Myocyte (in vitro differentiated cells): ENCODE data around the gene KBTBD13. TPM values are rescaled to one million over a fixed set of nuclear protein-coding genes. Genes with fewer than 3 reads are reported as not detected.

Source experiments
- DNase-seq: peaks from one replicate; pipeline ENCODE4 v3.0.0-alpha.2; 2012; ENCODE audit warnings: low read depth
- total RNA-seq: library from RNA; depleted of rRNA; stranded (reverse); fragments of >200 nt; gene quantifications from 2 replicates; pipeline ENCODE4 v1.2.3, GENCODE V29; 2014

KBTBD13 gene
- total RNA-seq, 1 donor from 2014 or later = 0.13 TPM

DNA sequence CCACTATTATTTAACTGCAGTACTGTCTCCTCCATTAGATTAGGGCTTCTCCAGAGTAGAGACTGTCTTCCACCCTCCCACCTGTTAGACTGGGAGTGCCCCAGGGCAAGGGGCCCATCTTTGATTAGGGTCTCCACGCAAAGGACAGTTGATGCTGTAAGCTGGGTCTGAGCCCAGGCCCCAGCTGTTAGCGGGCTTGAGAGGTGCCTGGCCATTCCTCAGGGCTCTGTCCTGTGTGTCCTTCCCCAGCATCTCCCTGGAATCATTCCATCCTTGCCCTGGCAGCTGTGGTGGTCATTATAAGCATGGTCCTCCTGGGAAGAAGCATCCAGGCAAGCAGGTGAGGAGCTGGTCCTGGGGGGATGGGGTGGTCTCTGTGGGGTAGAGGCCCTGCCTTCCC, 25.3 kb upstream of the KBTBD13 start:
- DNase-seq = peak; percentile 26

DNA sequence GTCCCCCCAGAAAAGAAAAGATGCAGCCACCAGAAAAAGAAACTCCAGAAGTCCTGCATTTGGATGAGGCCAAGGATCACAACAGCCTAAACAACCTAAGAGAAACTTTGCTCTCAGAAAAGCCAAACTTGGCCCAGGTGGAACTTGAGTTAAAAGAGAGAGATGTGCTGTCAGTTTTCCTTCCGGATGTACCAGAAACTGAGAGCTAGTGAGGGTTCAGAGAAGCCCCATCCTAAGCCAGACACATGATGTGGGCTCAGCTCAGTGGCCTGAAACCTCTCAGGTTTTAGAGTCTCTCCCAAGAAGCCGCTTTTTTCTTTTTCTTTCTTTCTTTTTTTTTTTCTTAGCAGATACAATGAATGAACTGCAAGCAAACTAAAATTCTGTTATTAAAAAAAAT, 23.6 kb upstream of the KBTBD13 start:
- DNase-seq = no peak

DNA sequence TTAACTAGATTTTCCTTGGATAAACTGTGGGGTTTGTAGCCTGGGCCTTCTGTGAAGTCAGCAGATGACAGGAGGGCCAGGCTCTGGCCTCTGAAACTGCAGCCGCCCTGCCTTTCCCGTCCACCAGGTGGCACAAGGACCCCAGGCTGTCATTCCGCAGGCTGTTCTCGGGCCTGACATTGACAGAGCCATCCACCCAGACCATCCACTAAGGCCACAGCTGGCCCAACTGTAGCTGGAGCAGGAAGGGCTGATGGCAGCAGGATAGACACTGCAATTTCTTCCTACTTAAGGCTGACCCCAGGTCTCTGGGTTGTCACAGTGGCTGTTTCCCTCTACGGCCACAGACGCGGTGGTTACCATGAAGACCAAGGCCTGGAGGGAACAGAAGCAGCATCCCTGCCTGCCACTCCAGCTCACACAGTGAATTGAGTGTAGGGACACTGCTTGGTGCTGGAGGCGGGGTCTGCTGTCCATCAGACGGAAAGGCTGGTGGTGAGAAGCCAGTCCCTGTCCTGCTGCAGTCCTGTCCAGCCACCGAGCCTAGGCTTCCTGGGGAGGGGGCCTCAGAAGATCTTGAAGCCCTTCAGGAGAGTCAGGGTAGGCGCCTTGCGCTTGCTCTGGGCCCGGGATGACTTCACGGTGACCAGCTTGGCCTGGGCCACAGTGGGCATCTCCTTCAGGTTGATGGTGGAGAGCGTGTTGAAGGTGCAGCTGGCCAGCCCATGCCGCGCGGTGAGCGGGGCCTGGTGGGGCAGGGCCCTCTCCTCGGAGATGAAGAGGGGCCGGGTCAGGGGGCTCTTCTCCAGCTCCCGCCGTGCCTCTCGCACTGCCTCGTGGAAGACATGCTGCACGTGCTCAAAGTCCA, 22.0 kb upstream of the KBTBD13 start:
- DNase-seq = peak; percentile 82

DNA sequence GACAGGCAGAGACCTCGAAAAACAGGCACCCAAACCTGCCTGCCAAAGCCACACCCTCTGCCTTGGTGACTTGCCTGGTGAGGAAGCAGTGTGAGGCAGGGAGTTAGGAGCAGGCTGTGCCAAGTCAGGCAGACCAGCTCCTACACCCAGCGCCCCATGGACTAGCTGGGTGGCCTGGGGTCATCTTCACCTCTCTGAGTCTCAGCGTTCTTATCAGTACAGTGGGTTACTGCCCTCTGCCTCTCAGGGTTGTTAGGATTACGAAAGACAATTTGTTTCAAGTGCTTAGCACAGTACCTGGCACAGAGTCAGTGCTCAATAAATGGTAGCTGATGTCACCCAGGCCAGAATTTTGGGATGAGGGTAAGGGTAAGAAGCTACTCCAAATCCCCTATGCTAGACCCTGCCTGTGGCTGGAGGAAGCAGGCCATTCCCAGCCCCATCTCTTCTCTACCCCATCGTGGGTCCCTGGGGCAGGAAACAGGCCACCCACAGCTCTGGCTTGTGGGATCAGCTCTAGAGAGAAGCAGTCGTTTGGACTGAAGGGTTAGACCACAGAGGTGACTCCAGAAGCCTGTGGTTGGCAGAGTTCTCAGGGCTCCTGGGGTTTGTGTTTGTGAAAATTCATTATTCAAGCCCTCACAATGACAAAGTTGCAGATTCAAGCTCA, 21.2 kb upstream of the KBTBD13 start:
- DNase-seq = peak; percentile 52

DNA sequence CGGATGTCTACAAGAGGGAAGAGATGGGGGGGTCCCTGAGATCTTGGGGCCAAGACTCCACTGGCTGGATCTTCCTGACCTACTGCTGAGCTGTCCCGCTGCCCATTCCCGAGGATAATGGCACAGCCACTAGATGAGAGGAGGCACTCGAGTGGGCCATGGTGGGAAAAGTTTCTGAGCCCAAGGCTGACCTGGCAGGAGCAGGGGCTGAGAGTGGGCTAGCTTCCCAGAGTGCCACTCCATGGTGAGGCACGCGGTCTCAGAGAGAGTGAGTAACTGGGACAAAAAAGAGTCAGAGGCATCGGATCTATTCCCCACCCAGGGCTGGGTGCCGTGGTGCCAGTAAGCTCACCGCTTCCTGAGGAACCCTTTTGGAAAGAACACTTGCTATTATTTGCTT, 20.4 kb upstream of the KBTBD13 start:
- DNase-seq = no peak

DNA sequence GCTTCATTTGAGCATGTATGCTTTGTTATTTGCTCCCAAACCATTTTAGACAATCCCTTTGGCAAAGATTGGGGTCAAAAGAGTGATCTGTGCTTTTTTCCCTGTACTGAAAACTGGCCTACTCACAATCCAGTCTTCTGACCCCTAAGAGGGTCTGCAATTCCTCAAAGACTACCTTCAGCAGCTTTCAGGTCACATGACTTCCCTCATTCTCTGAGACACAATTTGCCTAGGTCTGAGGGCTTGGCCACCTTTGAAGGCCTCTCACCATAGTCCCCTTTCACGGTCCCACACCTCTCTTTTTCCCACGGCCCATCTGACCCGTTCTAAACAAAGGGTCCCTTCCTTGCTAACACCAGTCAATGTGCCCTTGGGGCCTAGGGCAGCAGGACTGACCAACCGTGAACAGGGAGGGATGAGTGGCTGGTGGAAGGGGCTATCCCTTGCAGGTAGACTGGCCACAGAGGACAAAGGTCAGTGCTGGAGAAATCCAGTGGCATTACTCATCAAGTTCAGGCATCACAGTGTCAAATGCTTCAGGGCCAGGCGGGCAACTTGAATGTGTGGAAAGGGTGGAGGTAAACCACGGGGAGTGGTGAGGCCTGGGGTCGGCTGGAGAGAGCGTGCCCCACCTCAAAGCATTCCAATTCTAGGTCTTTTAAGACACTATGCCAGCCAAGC, 19.5 kb upstream of the KBTBD13 start:
- DNase-seq = peak; percentile 59

DNA sequence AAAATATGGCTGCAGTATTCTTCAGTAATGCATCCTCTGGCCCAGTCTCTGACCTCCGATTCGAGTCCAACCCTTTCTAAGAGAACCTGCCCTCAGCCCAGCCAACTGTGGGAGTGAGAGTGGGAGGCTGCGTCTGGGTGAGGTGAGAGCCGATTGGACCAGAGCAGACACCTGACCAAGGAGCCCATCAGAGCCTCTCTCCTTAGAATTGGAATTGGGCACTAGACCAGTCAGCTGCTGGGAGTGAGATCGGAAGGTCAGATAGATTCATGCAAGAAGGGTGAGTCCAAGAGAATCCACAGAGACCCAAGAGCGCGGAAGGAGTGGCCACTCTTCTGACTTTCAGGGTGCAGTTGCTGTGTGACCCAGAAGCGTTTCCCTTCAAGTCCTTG, 19.0 kb upstream of the KBTBD13 start:
- DNase-seq = no peak

DNA sequence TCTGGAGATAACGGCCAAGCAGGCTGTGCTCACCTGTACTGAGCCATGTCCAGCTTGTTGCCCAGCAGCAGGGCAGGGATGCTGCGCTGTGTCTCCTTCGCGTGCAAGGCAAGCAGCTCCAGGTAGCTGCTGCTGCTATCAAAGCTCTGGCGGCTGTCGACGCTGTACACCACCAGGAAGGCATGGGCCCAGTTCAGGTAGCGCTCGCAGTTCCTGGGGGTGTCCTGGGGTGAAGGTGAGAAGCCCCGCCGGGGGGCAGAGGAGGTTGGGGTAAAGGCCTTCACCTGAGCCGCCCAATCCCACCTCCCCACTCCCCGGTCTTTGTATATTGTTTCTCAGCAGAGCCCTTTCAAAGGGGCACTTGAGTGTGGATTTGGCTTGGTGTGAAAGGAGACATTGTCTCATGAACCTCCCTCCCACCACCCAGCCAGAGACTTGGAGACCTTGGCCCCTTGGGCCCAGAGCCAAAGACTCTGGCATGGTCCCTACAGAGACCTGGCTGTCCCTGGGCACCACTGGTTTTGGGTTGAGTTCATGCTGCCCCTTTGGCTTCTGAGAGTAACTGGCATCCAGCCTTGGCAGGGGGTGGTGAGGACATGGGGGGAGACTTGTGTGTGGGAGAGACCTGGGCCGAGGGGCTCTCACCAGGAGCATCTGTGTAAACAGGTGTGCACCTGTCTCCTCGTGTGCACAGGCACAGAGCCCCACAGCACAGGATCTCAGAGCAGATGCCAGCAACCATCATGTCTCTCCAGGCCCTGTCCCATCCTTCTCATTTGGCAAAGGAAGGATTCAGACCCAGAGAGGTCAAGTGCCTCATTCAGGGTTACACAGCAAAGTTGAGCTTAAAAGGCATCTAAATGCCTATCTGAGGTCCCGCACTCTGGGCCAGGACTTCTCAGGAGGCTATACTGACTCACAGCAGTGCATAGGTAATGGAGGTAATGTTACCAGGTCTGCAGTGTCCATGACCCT, 17.9 kb upstream of the KBTBD13 start:
- DNase-seq = no peak

DNA sequence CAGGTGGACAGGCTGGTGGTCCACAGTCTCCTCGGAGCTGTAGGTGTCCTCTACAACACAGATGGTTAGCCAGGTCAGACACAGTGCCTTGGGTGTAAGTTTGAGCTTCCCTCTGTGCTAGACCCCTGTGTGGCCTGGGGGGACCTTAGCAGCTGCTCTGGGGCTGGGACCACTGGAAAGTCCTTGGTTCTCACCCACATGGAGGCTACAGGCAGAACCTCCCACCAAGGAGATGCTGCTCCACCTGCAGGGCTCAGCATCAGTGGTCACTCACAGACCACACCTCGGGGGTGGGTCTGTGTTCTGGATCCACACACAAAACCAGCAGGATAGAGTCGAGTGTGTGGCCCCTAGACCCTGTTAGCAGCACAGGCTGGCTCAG, 17.2 kb upstream of the KBTBD13 start:
- no peak for DNase-seq

DNA sequence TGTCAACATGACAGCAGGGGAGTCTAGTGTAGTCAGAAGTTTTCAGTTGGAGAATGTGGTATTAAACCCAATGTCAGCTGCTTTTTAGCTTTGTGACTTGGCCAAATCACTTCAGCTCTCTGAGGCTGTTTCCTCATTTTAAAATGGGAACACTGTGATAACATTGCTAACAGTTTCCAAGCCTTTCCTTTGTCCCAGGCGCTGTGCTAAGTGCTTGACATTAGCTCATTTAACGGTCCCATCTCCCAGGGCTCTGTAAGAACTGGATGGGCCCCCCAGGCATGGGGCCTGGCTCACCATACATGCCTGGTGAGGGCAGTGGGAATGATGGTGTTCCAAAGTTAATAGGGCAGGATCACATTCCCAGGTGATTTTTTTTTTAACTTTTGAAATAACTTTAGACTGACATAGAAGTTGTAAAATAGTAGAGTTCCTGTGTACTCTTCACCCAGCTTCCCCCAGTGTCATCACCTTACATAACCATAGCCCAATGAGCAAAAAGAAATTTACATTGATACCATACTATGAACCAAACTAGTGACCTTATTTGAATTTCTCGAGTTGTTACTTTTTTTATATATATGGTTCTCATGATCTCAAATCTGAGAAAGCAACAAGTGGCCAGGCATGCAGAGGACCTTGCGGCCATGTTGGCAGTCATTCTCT, 16.5 kb upstream of the KBTBD13 start:
- DNase-seq = no peak

DNA sequence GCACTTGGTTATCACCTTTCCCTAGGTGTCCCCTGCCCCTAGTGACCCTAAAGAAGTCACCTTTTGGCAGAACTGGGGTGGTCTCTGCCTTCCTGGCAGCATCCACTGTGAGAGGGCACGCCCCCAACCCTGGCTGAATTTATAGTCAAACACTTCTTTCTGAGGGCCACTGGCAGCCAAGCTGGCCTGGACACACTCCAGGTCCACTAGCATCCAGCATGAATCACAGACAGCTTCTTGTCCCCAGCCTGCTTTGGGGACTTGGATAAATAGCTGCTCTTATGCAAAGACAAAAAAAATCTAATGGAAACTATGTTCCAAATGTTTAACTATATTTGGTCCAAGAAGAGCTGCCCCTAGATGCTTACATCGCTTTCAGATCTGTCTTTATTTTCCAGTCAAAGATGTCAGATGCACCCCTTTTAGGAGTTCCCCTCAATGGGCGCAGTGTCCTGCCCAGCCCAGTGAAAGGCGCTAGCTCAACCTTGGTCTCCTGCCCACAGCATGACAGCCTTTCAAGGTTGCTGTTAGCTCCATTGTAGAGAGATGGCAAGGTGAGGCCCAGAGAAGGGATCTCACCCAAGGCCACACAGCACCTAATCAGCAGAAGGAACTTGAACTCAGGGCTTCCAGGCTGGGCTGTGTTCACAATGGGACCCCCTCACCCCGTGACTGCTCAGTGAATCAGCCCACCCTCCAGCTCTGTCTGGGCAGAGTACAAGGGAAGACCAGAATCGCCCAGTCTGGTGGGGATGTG, 15.7 kb upstream of the KBTBD13 start:
- DNase-seq = no peak

DNA sequence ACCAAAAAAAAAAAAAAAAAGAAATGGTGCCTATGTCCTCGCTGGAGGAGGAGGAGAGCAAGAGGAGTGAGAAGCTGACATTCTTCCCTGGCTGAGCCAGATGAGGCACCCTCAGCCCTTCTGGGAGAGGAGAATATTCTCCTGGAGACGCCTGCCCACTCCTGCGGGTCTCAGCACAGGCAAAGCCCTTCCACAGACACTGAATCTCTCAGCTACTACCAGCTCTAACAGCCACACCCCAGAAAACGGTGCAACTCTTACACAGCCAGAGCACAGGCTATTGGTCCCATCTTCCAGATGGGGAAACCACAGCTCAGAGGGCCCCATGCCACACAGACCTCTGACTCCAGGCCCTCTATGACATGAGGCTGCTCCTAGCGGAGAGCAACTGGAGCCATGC, 14.5 kb upstream of the KBTBD13 start:
- no peak for DNase-seq

DNA sequence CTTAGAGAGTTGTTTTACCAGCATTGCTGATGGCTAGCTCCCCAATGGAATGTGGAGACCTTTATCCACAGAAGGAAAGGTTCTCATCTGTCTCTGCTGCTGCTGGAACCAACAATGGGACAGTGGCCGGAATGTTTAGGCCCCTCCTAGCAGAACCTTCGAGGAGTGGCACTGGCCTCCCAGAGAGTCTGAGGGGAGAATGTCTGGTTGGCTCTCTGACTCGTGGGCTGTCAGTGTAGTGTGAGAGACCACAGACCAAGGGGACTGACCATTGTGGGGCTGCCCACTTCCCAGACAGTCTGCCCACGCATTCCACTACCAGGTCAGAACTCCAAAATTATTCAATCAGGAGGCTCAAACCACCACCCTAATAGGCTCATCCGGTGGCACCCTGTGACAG, 13.8 kb upstream of the KBTBD13 start:
- peak; percentile 52 for DNase-seq

DNA sequence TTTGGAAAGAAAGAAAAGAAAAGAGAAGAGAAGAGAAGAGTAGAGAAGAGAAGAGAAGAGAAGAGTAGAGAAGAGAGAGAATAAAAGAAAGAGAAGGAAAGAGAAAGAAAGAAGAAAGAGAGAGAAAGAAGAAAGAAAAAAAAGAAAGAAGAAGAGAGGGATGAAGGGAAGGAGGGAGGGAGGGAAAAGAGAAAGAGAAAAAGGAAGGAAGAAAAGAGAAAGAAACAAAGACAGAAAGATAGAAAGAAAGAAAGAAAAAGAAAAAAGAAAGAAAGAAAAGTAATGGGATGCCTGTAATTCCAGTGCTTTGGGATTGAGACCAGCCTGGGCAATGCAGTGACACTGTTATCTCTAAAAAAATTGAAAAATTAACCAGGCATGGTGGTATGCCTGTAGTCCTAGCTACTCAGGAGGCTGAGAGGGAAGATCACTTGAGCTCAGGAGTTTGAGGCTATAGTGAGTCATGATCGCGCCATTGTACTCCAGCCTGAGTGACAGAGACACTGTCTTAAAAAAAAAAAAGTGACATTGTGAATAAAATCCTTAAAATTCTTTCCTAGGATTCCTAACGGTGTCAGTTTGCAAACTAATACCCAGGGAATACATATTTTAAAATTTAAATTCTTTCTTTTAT, 10.4 kb upstream of the KBTBD13 start:
- DNase-seq = no peak

DNA sequence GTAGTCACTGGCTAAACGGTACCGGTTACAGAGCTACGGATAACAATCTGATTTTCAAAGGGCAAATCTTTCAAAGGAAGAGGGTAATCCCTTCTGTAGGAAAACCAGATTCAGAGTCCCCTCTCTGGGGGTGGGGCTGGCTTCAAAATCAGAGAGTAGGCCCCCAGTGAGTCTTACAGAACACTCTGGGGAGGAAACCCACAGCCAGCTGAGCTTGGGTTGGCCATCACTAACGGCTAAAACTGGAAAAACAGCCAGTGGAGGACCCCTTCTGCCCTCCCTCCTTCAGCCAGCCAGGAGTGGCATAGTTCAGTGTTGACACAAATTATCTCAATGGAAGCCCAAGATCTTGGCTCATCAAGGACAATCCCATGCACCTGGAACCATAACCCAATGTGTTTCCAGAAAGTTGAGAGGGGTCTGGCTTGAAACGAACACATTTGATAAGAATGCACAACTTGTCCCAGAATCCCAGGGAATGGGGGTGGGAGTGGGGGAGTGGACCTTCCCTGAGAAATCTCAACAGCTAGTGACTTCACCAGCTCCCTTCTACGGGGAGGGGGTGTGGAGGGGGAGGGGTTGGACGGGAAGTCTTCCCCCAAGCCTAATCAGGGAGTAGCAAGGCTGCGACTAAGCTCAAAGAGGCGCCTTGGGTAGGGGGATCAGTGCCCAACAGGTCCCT, 9.8 kb upstream of the KBTBD13 start:
- DNase-seq = no peak

DNA sequence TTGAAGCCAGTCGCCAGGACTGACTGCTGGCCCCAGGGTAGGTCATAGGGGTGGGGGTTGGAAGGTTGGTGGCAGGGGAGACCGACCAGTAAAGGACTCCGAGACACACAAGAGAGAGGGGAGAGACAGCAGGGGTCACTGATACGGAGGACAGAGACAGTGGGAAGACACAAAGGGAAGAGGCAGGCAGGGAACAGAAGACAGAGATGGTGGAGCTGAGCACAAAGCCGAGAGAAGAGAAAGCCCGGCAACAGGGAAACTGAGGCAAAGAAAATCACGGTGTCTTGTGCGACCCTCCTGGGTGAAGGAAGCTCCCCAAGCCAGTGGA, 9.3 kb upstream of the KBTBD13 start:
- DNase-seq = no peak

DNA sequence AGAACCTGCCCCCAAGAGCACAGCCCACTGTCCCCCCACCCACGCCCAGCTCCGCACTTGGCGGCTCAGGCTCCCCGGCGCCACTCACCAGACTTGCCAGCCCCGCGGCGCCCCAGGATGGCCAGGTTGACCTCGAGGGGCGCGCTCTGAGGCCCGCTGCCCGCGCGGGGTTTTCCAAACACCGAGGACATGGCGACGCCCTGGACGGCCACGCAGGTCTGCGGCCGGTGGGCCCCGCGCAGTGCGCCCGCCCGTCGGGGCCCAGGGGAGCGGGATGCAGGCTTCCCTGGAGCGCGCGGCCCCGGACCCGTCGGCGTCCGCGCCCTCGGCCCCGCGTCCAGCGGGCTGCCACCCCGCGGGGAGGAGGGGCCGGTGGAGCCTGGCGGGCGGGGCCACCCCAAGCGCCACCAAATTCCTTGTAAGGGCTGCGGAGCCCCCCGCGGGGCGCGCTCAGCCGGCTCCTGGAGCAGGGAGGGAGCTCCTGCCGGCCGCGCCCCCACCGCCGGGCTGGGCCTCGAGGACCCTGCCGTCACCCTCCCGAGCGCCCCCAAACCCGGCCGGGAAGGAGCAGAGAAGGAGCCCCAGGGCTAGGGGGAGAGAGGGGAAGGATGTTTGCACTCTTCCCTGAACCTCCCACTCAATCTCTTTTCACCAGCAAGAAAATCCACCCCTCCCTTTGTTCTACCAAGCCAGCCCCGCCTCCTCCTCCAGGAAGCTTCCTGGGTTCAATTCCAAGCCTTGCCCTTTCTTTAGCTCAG, 8.7 kb upstream of the KBTBD13 start, which contains the start of gene RASL12:
Gene RASL12, minus strand, starts transcription at position 347 of the 758 bp plus-strand sequence. Its CDS starts 156 bp downstream, at position 191.
- no peak for DNase-seq

DNA sequence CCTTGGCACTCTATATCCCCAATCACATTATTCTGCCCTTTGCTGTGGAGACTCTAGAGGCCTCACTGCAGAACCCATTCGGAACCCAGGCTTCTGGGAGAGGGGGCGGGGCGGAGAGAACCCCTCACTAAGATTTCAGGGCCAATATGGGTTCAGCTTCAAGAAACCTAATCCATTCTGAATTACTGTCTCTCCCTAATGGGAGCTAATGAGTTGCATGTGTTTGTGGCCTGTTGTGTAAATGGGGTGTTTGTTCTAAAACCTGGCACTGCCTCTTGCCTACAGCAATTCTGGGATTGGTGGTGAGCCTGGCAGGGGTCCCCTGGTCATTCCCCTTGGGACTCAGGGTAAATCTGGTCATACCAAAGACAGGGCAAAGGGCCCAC, 8.2 kb upstream of the KBTBD13 start:
- DNase-seq = no peak
